SU-DHL-6 (cell line): ENCODE measurements around the gene RANBP1.

ENCODE experiments used
- EZH2phosphoT487 ChIP-seq: fragments of 200-600 bp; sonication (generic), shearing (Covaris generic); conservative IDR thresholded peaks from 2 replicates; pipeline ENCODE4 v1.6.1; 2018; ENCODE audit warnings: mild to moderate bottlenecking, antibody characterized with exemption, low read length, moderate library complexity, mixed read lengths
- TF ChIP-seq, protein P1 (sequence below): fragments of 200-600 bp; sonication (generic); IDR thresholded peaks from one replicate; pipeline ENCODE4 v1.5.1; 2017; ENCODE audit warnings: antibody characterized with exemption, mild to moderate bottlenecking, low read length, moderate library complexity; ENCODE audit not compliant: insufficient read depth, poor library complexity, severe bottlenecking

DNA sequence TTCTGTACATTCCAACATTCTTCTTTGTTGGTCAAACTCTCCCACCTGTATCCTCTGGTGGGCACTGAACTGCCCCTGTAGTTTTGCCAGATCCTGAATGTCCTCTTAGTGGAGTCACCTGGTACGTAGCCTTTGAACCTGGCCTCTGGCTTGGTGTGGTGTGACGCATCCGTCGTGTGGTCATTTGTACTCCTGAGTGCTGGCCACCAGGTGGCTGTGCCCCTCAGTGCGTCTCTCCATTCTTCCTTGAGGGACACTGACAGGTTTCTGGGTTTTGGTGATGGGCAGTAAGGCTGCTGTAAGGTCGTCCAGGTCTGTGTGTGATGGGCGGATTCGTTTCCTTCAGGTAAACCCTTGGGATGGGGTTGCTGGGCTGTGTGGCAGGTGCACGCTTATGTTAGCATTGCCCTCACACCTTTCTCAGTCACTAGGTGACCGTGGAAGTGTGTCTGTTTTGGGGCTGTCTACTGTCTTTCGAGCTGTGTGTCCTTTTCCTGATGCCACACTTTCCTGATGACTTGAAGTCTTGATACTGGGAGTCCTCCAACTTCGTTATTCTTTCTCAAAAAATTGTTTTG is 13.6 kb upstream of the RANBP1 start:
- TF ChIP-seq, protein P1, sequence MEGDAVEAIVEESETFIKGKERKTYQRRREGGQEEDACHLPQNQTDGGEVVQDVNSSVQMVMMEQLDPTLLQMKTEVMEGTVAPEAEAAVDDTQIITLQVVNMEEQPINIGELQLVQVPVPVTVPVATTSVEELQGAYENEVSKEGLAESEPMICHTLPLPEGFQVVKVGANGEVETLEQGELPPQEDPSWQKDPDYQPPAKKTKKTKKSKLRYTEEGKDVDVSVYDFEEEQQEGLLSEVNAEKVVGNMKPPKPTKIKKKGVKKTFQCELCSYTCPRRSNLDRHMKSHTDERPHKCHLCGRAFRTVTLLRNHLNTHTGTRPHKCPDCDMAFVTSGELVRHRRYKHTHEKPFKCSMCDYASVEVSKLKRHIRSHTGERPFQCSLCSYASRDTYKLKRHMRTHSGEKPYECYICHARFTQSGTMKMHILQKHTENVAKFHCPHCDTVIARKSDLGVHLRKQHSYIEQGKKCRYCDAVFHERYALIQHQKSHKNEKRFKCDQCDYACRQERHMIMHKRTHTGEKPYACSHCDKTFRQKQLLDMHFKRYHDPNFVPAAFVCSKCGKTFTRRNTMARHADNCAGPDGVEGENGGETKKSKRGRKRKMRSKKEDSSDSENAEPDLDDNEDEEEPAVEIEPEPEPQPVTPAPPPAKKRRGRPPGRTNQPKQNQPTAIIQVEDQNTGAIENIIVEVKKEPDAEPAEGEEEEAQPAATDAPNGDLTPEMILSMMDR = no peak
- no peak for TF ChIP-seq EZH2phosphoT487
